ENCODE measurements around the gene REEP1. TPM values are rescaled to one million over a fixed set of nuclear protein-coding genes. Genes with fewer than 3 reads are reported as not detected.

REEP1 gene
- total RNA-seq, 2 experiments from 2014 or later = not detected

GRCh38 chr2:86297382-86298147 lies 39.9 kb downstream of the REEP1 start:
- DNase-seq = peak; percentile 42
- no peak overlapping the region for H3K27ac Mint-ChIP-seq
- no peaks in the 10 kb centered on the region for H3K36me3 Mint-ChIP-seq (ENCODE audit: low read depth)
- H3K4me3 Mint-ChIP-seq = no peak overlapping the region
- no peaks in the 10 kb centered on the region for H3K4me1 Mint-ChIP-seq
- ChIA-PET POLR2A (no interaction called here), CTCF (interaction anchor here (1.1 kb wide), 1 partner anchor 78 kb away, joined by 9 read pairs; no protein-coding TSS in a partner anchor)
- H3K9me3 Mint-ChIP-seq = no peaks in the 10 kb centered on the region
- H3K27me3 Mint-ChIP-seq = peaks cover 30% of the 10 kb centered on the region

- POLR2A ChIA-PET = no interaction called here
- no peaks in the 10 kb centered on the region for H3K9me3 Mint-ChIP-seq
- CTCF ChIA-PET = interaction anchor here (1.1 kb wide), 1 partner anchor 77 kb away, joined by 9 read pairs; no protein-coding TSS in a partner anchor
- no peaks in the 10 kb centered on the region for H3K36me3 Mint-ChIP-seq (ENCODE audit: low read depth)
- peaks cover 34% of the 10 kb centered on the region for H3K27me3 Mint-ChIP-seq
- no peak overlapping the region for H3K27ac Mint-ChIP-seq
- no peak overlapping the region for H3K4me3 Mint-ChIP-seq
- H3K4me1 Mint-ChIP-seq = no peaks in the 10 kb centered on the region
- no peak for DNase-seq
Observed at GRCh38 chr2:86296947-86297346, 40.5 kb downstream of the REEP1 start.

GRCh38 chr2:86295066-86295465 lies 42.4 kb downstream of the REEP1 start:
- CTCF ChIA-PET = interaction anchor here (0.6 to 1.9 kb wide), 2 partner anchors 74 to 339 kb away, joined by 3 to 4 read pairs; no protein-coding TSS in a partner anchor
- Mint-ChIP-seq H3K27me3 (peaks cover 35% of the 10 kb centered on the region), H3K4me3 (no peak overlapping the region), H3K27ac (no peak overlapping the region), H3K4me1 (no peaks in the 10 kb centered on the region), H3K9me3 (no peaks in the 10 kb centered on the region), H3K36me3 (ENCODE audit: low read depth) (no peaks in the 10 kb centered on the region)
- no peak for DNase-seq
- POLR2A ChIA-PET = no interaction called here

GRCh38 chr2:86293612-86294011 lies 43.8 kb downstream of the REEP1 start:
- H3K4me3 Mint-ChIP-seq = no peak overlapping the region
- DNase-seq = no peak
- H3K36me3 Mint-ChIP-seq (ENCODE audit: low read depth) = no peaks in the 10 kb centered on the region
- no peaks in the 10 kb centered on the region for H3K9me3 Mint-ChIP-seq
- H3K27ac Mint-ChIP-seq = no peak overlapping the region
- ChIA-PET POLR2A (no interaction called here), CTCF (interaction anchor here (1.0 kb wide), 1 partner anchor 73 kb away, joined by 3 read pairs; no protein-coding TSS in a partner anchor)
- no peaks in the 10 kb centered on the region for H3K4me1 Mint-ChIP-seq
- peaks cover 42% of the 10 kb centered on the region for H3K27me3 Mint-ChIP-seq

- ChIA-PET CTCF (interaction anchor here (1.0 kb wide), 1 partner anchor 72 kb away, joined by 3 read pairs; no protein-coding TSS in a partner anchor), POLR2A (interaction anchor here (1.0 kb wide), 1 partner anchor 65 kb away, joined by 3 read pairs; no protein-coding TSS in a partner anchor)
- DNase-seq = no peak
Observed at GRCh38 chr2:86292571-86293515, 44.6 kb downstream of the REEP1 start.

GRCh38 chr2:86291328-86291662 lies 46.1 kb downstream of the REEP1 start:
- POLR2A ChIA-PET = no interaction called here

More at GRCh38 chr2:86292571-86293515, 44.6 kb downstream of the REEP1 start:
- H3K4me3 Mint-ChIP-seq = no peak overlapping the region
- H3K27me3 Mint-ChIP-seq = peaks cover 44% of the 10 kb centered on the region
- no peak overlapping the region for H3K27ac Mint-ChIP-seq
- no peaks in the 10 kb centered on the region for H3K9me3 Mint-ChIP-seq
- no peaks in the 10 kb centered on the region for H3K4me1 Mint-ChIP-seq
- H3K36me3 Mint-ChIP-seq (ENCODE audit: low read depth) = no peaks in the 10 kb centered on the region

GRCh38 chr2:86290596-86291327 lies 46.7 kb downstream of the REEP1 start:
- Mint-ChIP-seq H3K27me3 (peaks cover 49% of the 10 kb centered on the region), H3K4me3 (no peak overlapping the region), H3K36me3 (ENCODE audit: low read depth) (no peaks in the 10 kb centered on the region), H3K9me3 (no peaks in the 10 kb centered on the region), H3K4me1 (no peaks in the 10 kb centered on the region), H3K27ac (no peak overlapping the region)
- POLR2A ChIA-PET = no interaction called here
- DNase-seq = no peak
- CTCF ChIA-PET = no interaction called here

More at GRCh38 chr2:86291328-86291662, 46.1 kb downstream of the REEP1 start:
- CTCF ChIA-PET = no interaction called here
- no peak overlapping the region for H3K27ac Mint-ChIP-seq
- DNase-seq = no peak
- H3K27me3 Mint-ChIP-seq = peaks cover 45% of the 10 kb centered on the region
- no peaks in the 10 kb centered on the region for H3K4me1 Mint-ChIP-seq
- H3K4me3 Mint-ChIP-seq = no peak overlapping the region
- H3K9me3 Mint-ChIP-seq = no peaks in the 10 kb centered on the region
- H3K36me3 Mint-ChIP-seq (ENCODE audit: low read depth) = no peaks in the 10 kb centered on the region

- no peak overlapping the region for H3K4me3 Mint-ChIP-seq
- no peaks in the 10 kb centered on the region for H3K36me3 Mint-ChIP-seq (ENCODE audit: low read depth)
- no peak overlapping the region for H3K27ac Mint-ChIP-seq
- H3K4me1 Mint-ChIP-seq = no peaks in the 10 kb centered on the region
- H3K27me3 Mint-ChIP-seq = peaks cover 42% of the 10 kb centered on the region
- ChIA-PET CTCF (no interaction called here), POLR2A (no interaction called here)
- H3K9me3 Mint-ChIP-seq = no peaks in the 10 kb centered on the region
- DNase-seq = no peak
Observed at GRCh38 chr2:86286516-86286915, 50.9 kb downstream of the REEP1 start.

- H3K27me3 Mint-ChIP-seq = peaks cover 38% of the 10 kb centered on the region
- H3K27ac Mint-ChIP-seq = no peak overlapping the region
- no peak for DNase-seq
- POLR2A ChIA-PET = no interaction called here
- CTCF ChIA-PET = no interaction called here
- H3K4me1 Mint-ChIP-seq = no peaks in the 10 kb centered on the region
- no peaks in the 10 kb centered on the region for H3K36me3 Mint-ChIP-seq (ENCODE audit: low read depth)
- no peaks in the 10 kb centered on the region for H3K9me3 Mint-ChIP-seq
- no peak overlapping the region for H3K4me3 Mint-ChIP-seq
Observed at GRCh38 chr2:86285981-86286380, 51.4 kb downstream of the REEP1 start.

- no peaks in the 10 kb centered on the region for H3K4me1 Mint-ChIP-seq
- no peak for DNase-seq
- POLR2A ChIA-PET = no interaction called here
- no peaks in the 10 kb centered on the region for H3K36me3 Mint-ChIP-seq (ENCODE audit: low read depth)
- H3K9me3 Mint-ChIP-seq = no peaks in the 10 kb centered on the region
- no peak overlapping the region for H3K4me3 Mint-ChIP-seq
- CTCF ChIA-PET = no interaction called here
- no peak overlapping the region for H3K27ac Mint-ChIP-seq
- H3K27me3 Mint-ChIP-seq = peaks cover 38% of the 10 kb centered on the region
Observed at GRCh38 chr2:86285571-86285970, 51.9 kb downstream of the REEP1 start.

GRCh38 chr2:86284987-86285386 lies 52.4 kb downstream of the REEP1 start:
- ChIA-PET CTCF (no interaction called here), POLR2A (no interaction called here)
- H3K9me3 Mint-ChIP-seq = no peaks in the 10 kb centered on the region
- H3K27me3 Mint-ChIP-seq = peaks cover 34% of the 10 kb centered on the region
- H3K4me1 Mint-ChIP-seq = peaks cover under 1% of the 10 kb centered on the region
- no peak overlapping the region for H3K4me3 Mint-ChIP-seq
- no peak for DNase-seq
- no peaks in the 10 kb centered on the region for H3K36me3 Mint-ChIP-seq (ENCODE audit: low read depth)
- no peak overlapping the region for H3K27ac Mint-ChIP-seq

- CTCF ChIA-PET = no interaction called here
Observed at GRCh38 chr2:86284401-86284841, 53.0 kb downstream of the REEP1 start.

More at GRCh38 chr2:86284401-86284841, 53.0 kb downstream of the REEP1 start:
- Mint-ChIP-seq H3K4me1 (peaks cover 2% of the 10 kb centered on the region), H3K36me3 (ENCODE audit: low read depth) (no peaks in the 10 kb centered on the region), H3K27ac (no peak overlapping the region), H3K9me3 (no peaks in the 10 kb centered on the region), H3K4me3 (no peak overlapping the region), H3K27me3 (peaks cover 30% of the 10 kb centered on the region)
- POLR2A ChIA-PET = no interaction called here
- no peak for DNase-seq
